ENCODE results near the gene NCKAP5.

- TF ChIP-seq TARDBP (IDR thresholded peaks at IDR 0.05), result no peak
- no peak for TF ChIP-seq ZBTB33 (CRISPR knock-in tag; IDR thresholded peaks at IDR 0.05)
- TF ChIP-seq COPS2 (conservative IDR thresholded peaks at IDR 0.05), result no peak
- no peak for TF ChIP-seq ZBTB1 (CRISPR knock-in tag; IDR thresholded peaks at IDR 0.05; ENCODE audit: borderline replicate concordance, low read depth)
- no peak for TF ChIP-seq FOXP1 (CRISPR knock-in tag; IDR thresholded peaks at IDR 0.05)
- no peak for TF ChIP-seq CTCF (IDR thresholded peaks at IDR 0.05 in 2 of 3, conservative IDR thresholded peaks at IDR 0.05 in 1 of 3; ENCODE audit: insufficient read depth in 2 of 3, low read depth in 1 of 3, low read length in 3 of 3)
- TF ChIP-seq HNRNPH1 (optimal IDR thresholded peaks at IDR 0.05; ENCODE audit: low read depth, low read length), result no peak
- TF ChIP-seq EGR1 (conservative IDR thresholded peaks at IDR 0.05), result no peak
- no peak for TF ChIP-seq POLR2A (conservative IDR thresholded peaks at IDR 0.05)
- TF ChIP-seq ZEB2 (IDR thresholded peaks at IDR 0.05), result no peak
These were observed 415.5 kb downstream of the NCKAP5 start for GRCh38 chr2:133152801-133153200.

All from K562 (cell line).